ENCODE results near the gene ARHGEF28. TPM values are rescaled to one million over a fixed set of nuclear protein-coding genes. Genes with fewer than 3 reads are reported as not detected.

The ARHGEF28 gene
- total and polyA plus RNA-seq, 2 of the 13 experiments (the other 11 are each of a cell fraction or from before 2014, with no cell fraction given), result 17.4 to 34.1 TPM

- intact Hi-C loops (cut with micrococcal nuclease; ENCODE audit: unreplicated experiment), result no loop called here
- Histone ChIP-seq H3K4me1 (ENCODE audit: insufficient read depth, low read length) (peaks cover 4% of the 10 kb centered on the region), H3K79me2 (ENCODE audit: insufficient read depth, low read length) (no peaks in the 10 kb centered on the region), H3K9ac (ENCODE audit: insufficient read depth, low read depth, low read length) (no peak overlapping the region), H3K9me3 (ENCODE audit: low read length) (no peaks in the 10 kb centered on the region), H3K27ac (ENCODE audit: extremely low read length, insufficient read depth, low read length) (no peak overlapping the region), H4K20me1 (ENCODE audit: insufficient read depth, low read length) (no peaks in the 10 kb centered on the region), H3K4me3 (replicated peaks in 1 of 3; ENCODE audit: insufficient read depth in 1 of 3, low read depth in 2 of 3, low read length in 3 of 3) (no peak overlapping the region), H3K4me2 (ENCODE audit: low read depth, low read length) (no peak overlapping the region), H3K27me3 (ENCODE audit: control insufficient read depth in 1 of 2, insufficient read depth in 2 of 2, low read length in 2 of 2) (no peaks in the 10 kb centered on the region), H3K36me3 (replicated peaks in 1 of 2; ENCODE audit: control insufficient read depth in 1 of 2, insufficient read depth in 2 of 2, low read length in 2 of 2) (peaks cover 14 to 61% of the 10 kb centered on the region in 2 experiments), H2AFZ (ENCODE audit: low read length) (no peak overlapping the region)
- ATAC-seq (no peak), FAIRE-seq (no peak), DNase-seq (ENCODE audit: low spot score) (no peak)
- no peak for TF ChIP-seq TBL1XR1 (IDR thresholded peaks at IDR 0.05; ENCODE audit: borderline replicate concordance, low read length, partially characterized antibody)
- no peak for TF ChIP-seq ZFP91 (CRISPR knock-in tag; IDR thresholded peaks at IDR 0.05; ENCODE audit: borderline replicate concordance)
- no peak for TF ChIP-seq ISL2 (CRISPR knock-in tag; IDR thresholded peaks at IDR 0.05)
- TF ChIP-seq KMT2A (CRISPR knock-in tag; IDR thresholded peaks at IDR 0.05), result no peak
- TF ChIP-seq ATF2 (CRISPR knock-in tag; IDR thresholded peaks at IDR 0.05), result no peak
- no peak for TF ChIP-seq ZZZ3 (CRISPR knock-in tag; IDR thresholded peaks at IDR 0.05; ENCODE audit: borderline replicate concordance)
- ChIA-PET POLR2A (no interaction called here), CTCF (ENCODE audit: low intra/inter-chr PET ratio, low total read pairs) (no interaction called here)
- in situ Hi-C loops (cut with HindIII; ENCODE audit: extremely low pct_ligation_motif_present, low pct_unique_long_range_greater_than_20kb), result no loop called here
- no TSS peak for BruUV-seq (replicated peaks)
- WGBS (ENCODE audit: low lambda C conversion rate), result 98% methylated on average over 5 of the region's 5 CpGs
These were observed 150.4 kb downstream of the ARHGEF28 start for GRCh38 chr5:73776405-73776804.
